GM12878 (cell line): Measurements from ENCODE around the gene SNURF. TPM values are rescaled to one million over a fixed set of nuclear protein-coding genes. Genes with fewer than 3 reads are reported as not detected.

Experiments
- ATAC-seq: fragments of 200-7000 bp; cut with Tn5 transposase; 3 replicates; pipeline ENCODE4 v1.9.1; 2020; ENCODE audit warnings: mild to moderate bottlenecking, moderate library complexity
- BruUV-seq: library from RNA; stranded (reverse); fragments of 400-500 nt; replicated peaks from 2 replicates; lab custom pipeline; 2021; lab: Mats Ljungman, UMichigan
- CTCF ChIA-PET: fragments of 300-600 bp; sonication (Branson Sonifier 250); formaldehyde crosslinking; extraction: SDS; loops from one replicate; lab custom pipeline; 2021; ENCODE audit warnings: inconsistent platforms; lab: Yijun Ruan, JAX
- POLR2A ChIA-PET: fragments of 350-600 bp; formaldehyde crosslinking; extraction: SDS; loops from one replicate; lab custom pipeline; 2021; ENCODE audit warnings: inconsistent platforms; lab: Charles Lee
- RAD21 ChIA-PET: fragments of 300-600 bp; sonication (Branson Sonifier 250); formaldehyde crosslinking; loops from one replicate; lab custom pipeline; 2023; ENCODE audit warnings: antibody characterized with exemption; ENCODE audit not compliant: unreplicated experiment; lab: Charles Lee
- SMC1A ChIA-PET: fragments of 300-600 bp; sonication (Branson Sonifier 250); formaldehyde crosslinking; loops from one replicate; lab custom pipeline; 2023; ENCODE audit not compliant: unreplicated experiment, uncharacterized antibody; lab: Charles Lee
- DNase-seq: peaks from one replicate; pipeline ENCODE4 v3.0.0-alpha.2; 2011; ENCODE audit warnings: low read depth, low spot score
- FAIRE-seq: peaks from 3 replicates; lab custom pipeline; 2011; peaks lifted over from hg19 to GRCh38; lab: Jason Lieb, UNC
- H2AFZ ChIP-seq: 2 replicates; pipeline ENCODE4 v1.6.0; 2011; ENCODE audit warnings: low read depth, low read length, control low read depth; ENCODE audit not compliant: control insufficient read depth
- H3K27ac ChIP-seq: 2 replicates; pipeline ENCODE4 v1.5.1; 2011; ENCODE audit warnings: control low read depth; ENCODE audit not compliant: control insufficient read depth, insufficient read depth
- H3K27me3 ChIP-seq, 2 experiments: replicated peaks in 1 of 2; 2 replicates each; pipeline versions ENCODE4 v1.6.0 to v1.6.1; 2011; ENCODE audit warnings: low read length in 1 of 2; ENCODE audit not compliant: control insufficient read depth in 2 of 2, insufficient read depth in 2 of 2
- H3K36me3 ChIP-seq, 2 experiments: 2 replicates each; pipeline ENCODE4 v1.5.1; 2011; ENCODE audit warnings: low read length in 1 of 2; ENCODE audit not compliant: control insufficient read depth in 2 of 2, insufficient read depth in 2 of 2
- H3K4me1 ChIP-seq: 2 replicates; pipeline ENCODE4 v1.6.1; 2011; ENCODE audit warnings: mild to moderate bottlenecking, low read length, moderate library complexity, mixed read lengths; ENCODE audit not compliant: control insufficient read depth, insufficient read depth
- H3K4me2 ChIP-seq: 2 replicates; pipeline ENCODE4 v1.6.0; 2011; ENCODE audit warnings: control low read depth; ENCODE audit not compliant: control insufficient read depth, insufficient read depth
- H3K4me3 ChIP-seq: fragments of 200-600 bp; sonication (generic); 2 replicates; pipeline ENCODE4 v1.5.1; 2016
- H3K79me2 ChIP-seq: 2 replicates; pipeline ENCODE4 v1.6.0; 2011; ENCODE audit warnings: low read length; ENCODE audit not compliant: control insufficient read depth, insufficient read depth
- H3K9ac ChIP-seq: 2 replicates; pipeline ENCODE4 v1.8.0; 2011; ENCODE audit warnings: low read length, control low read depth, mixed read lengths; ENCODE audit not compliant: control insufficient read depth, insufficient read depth
- H3K9me3 ChIP-seq: replicated peaks from 3 replicates; pipeline ENCODE4 v1.5.1; 2011; ENCODE audit warnings: mild to moderate bottlenecking, low read length; ENCODE audit not compliant: control insufficient read depth, insufficient read depth
- H4K20me1 ChIP-seq: 2 replicates; pipeline ENCODE4 v1.6.0; 2011; ENCODE audit not compliant: control insufficient read depth, insufficient read depth
- ATF7 ChIP-seq: fragments of 450-650 bp; IDR thresholded peaks from 2 replicates; pipeline ENCODE4 v1.6.1; 2016; ENCODE audit warnings: low read depth, mild to moderate bottlenecking
- BRCA1 ChIP-seq: IDR thresholded peaks from 2 replicates; pipeline ENCODE4 v1.6.1; 2011; ENCODE audit warnings: low read depth, low read length, improper control_type of control experiment
- CREM ChIP-seq: IDR thresholded peaks from 2 replicates; pipeline ENCODE4 v1.6.1; 2014; ENCODE audit warnings: antibody characterized with exemption, low read depth
- IKZF2 ChIP-seq, 2 experiments: fragments of 450-650 bp; IDR thresholded peaks; 2 replicates each; pipeline ENCODE4 v1.6.1; 2017; ENCODE audit warnings: mild to moderate bottlenecking in 2 of 2, moderate library complexity in 2 of 2
- IRF5 ChIP-seq: fragments of 450-650 bp; IDR thresholded peaks from 2 replicates; pipeline ENCODE4 v1.6.1; 2017; ENCODE audit warnings: borderline replicate concordance
- RCOR1 ChIP-seq: conservative IDR thresholded peaks from 2 replicates; pipeline ENCODE4 v1.6.1; 2012; ENCODE audit warnings: low read depth, low read length, improper control_type of control experiment
- REST ChIP-seq: IDR thresholded peaks from 2 replicates; pipeline ENCODE4 v1.6.1; 2012; ENCODE audit warnings: mild to moderate bottlenecking, low read depth, low read length
- SKIL ChIP-seq: fragments of 450-650 bp; IDR thresholded peaks from 2 replicates; pipeline ENCODE4 v1.6.1; 2017; ENCODE audit warnings: mild to moderate bottlenecking, low read depth, inconsistent platforms; ENCODE audit not compliant: poor library complexity, severe bottlenecking
- TAF1 ChIP-seq: IDR thresholded peaks from 2 replicates; pipeline ENCODE4 v1.6.1; 2011; ENCODE audit warnings: mild to moderate bottlenecking, low read depth, low read length, borderline replicate concordance
- TARDBP ChIP-seq: IDR thresholded peaks from 2 replicates; pipeline ENCODE4 v1.6.1; 2016; ENCODE audit warnings: borderline replicate concordance
- USF1 ChIP-seq: IDR thresholded peaks from 2 replicates; pipeline ENCODE4 v1.6.1; 2011; ENCODE audit warnings: borderline replicate concordance, low read depth, mild to moderate bottlenecking, moderate library complexity, mixed read lengths, low read length; ENCODE audit not compliant: insufficient read depth; ENCODE audit errors: extremely low read length
- ZNF274 ChIP-seq: IDR thresholded peaks from one replicate; pipeline ENCODE4 v1.8.0; 2011; ENCODE audit not compliant: insufficient read length, insufficient read depth
- ZNF592 ChIP-seq: fragments of 450-650 bp; IDR thresholded peaks from 2 replicates; pipeline ENCODE4 v1.6.1; 2017; ENCODE audit warnings: mild to moderate bottlenecking, moderate library complexity
- WGBS: methylation state at CpG from one replicate; pipeline ENCODE4 v1.1.6; 2016; ENCODE audit warnings: low lambda C conversion rate; ENCODE audit not compliant: insufficient replicate concordance, insufficient coverage; ENCODE audit errors: missing lambda C conversion rate; 5-methylcytosine and 5-hydroxymethylcytosine counted together
- in situ Hi-C: fragments of 300-500 bp; cut with MboI; formaldehyde crosslinking; loops from 9 replicates; pipeline ENCODE4 v1.14.3; 2018; ENCODE audit warnings: mixed read lengths
- intact Hi-C: fragments of 100-400 bp; cut with micrococcal nuclease; formaldehyde crosslinking; loops from one replicate; pipeline ENCODE4 v1.14.2; 2022; ENCODE audit not compliant: unreplicated experiment
- polyA plus RNA-seq, 11 experiments: library from polyadenylated mRNA; depleted of rRNA in 4 of 11; unstranded in 6 of 11; stranded (reverse) in 5 of 11; fragments of >200 nt; fragmentation: Nextera tagmentation in 4 of 11; fragmentation: Illumina TruSeq in 1 of 11; extraction: Ambion mirVana in 4 of 11; extraction: Trizol in 1 of 11; gene quantifications; 1 replicate in 1 of 11; 2 replicates in 10 of 11; pipeline versions ENCODE4 v1.2.1 to v1.2.3, GENCODE V29; 2011 to 2016; ENCODE audit warnings: inconsistent platforms in 2 of 11, missing spikeins in 2 of 11, low read depth in 1 of 11
- total RNA-seq, 4 experiments: library from RNA; depleted of rRNA in 3 of 4; stranded (reverse); fragments of >200 nt in 3 of 4; fragmentation: Illumina TruSeq in 1 of 4; extraction: Trizol in 1 of 4; gene quantifications; 2 replicates each; pipeline versions ENCODE4 v1.2.1 to v1.2.3, GENCODE V29; 2013 to 2021

SNURF gene
- total and polyA plus RNA-seq, 10 of the 15 experiments (the other 5 are each of a cell fraction or from before 2014, with no cell fraction given), result 2.6 to 25.4 (median 8.9) TPM

- H3K4me1 ChIP-seq, result no peaks in the 10 kb centered on the region
- no peaks in the 10 kb centered on the region for H3K27me3 ChIP-seq
- no peak overlapping the region for H2AFZ ChIP-seq
- H3K36me3 ChIP-seq, result no peaks in the 10 kb centered on the region
- in situ Hi-C loops (no loop called here), intact Hi-C loops (no loop called here)
- RAD21 ChIA-PET, result no interaction called here
- POLR2A ChIA-PET, result no interaction called here
- SMC1A ChIA-PET, result no interaction called here
- DNase-seq, result no peak
- no peaks in the 10 kb centered on the region for H3K79me2 ChIP-seq
- ATAC-seq, result no peak
- no peak overlapping the region for H3K4me2 ChIP-seq
- no TSS peak for BruUV-seq
- no peak overlapping the region for H3K27ac ChIP-seq
- no peak overlapping the region for H3K4me3 ChIP-seq
- FAIRE-seq, result no peak
- CTCF ChIA-PET, result no interaction called here
- 0% methylated on average over 2 of the region's 2 CpGs for WGBS
- no peaks in the 10 kb centered on the region; the same call in 2 of the 3 replicates for H3K9me3 ChIP-seq
- H4K20me1 ChIP-seq, result no peaks in the 10 kb centered on the region
- H3K9ac ChIP-seq, result no peak overlapping the region
- TF ChIP-seq TAF1, result no peak
- no peak for TF ChIP-seq CREM
- no peak for TF ChIP-seq IKZF2 (IDR thresholded peaks at IDR 0.05)
- TF ChIP-seq ATF7, result no peak
- no peak for TF ChIP-seq REST
- no peak for TF ChIP-seq IRF5
- TF ChIP-seq SKIL, result no peak
- TF ChIP-seq USF1, result no peak
- TF ChIP-seq RCOR1, result no peak
- TF ChIP-seq TARDBP, result no peak
- no peak for TF ChIP-seq ZNF274
- no peak for TF ChIP-seq BRCA1
- no peak for TF ChIP-seq ZNF592
Observed at GRCh38 chr15:24940236-24940635, 14.6 kb upstream of the SNURF start.
